Subcutaneous abdominal adipose tissue (tissue), 5 donors: ENCODE measurements around the gene NDUFS7.

Source experiments
- H3K27ac ChIP-seq: one replicate; pipeline ENCODE4 v1.7.0; 2013; ENCODE audit warnings: low read depth, mild to moderate bottlenecking, inconsistent platforms, low read length, moderate library complexity
- H3K27me3 ChIP-seq, 5 donors: one replicate each; pipeline ENCODE4 v1.7.0; 2013; ENCODE audit warnings: low read length in 5 of 5, inconsistent platforms in 1 of 5; ENCODE audit not compliant: control insufficient read depth in 5 of 5, insufficient read depth in 4 of 5
- H3K36me3 ChIP-seq, 5 donors: one replicate each; pipeline ENCODE4 v1.7.0; 2013; ENCODE audit warnings: low read length in 5 of 5; ENCODE audit not compliant: control insufficient read depth in 5 of 5, insufficient read depth in 5 of 5
- H3K4me1 ChIP-seq, 5 donors: one replicate each; pipeline ENCODE4 v1.7.0; 2013; ENCODE audit warnings: low read length in 5 of 5, mild to moderate bottlenecking in 3 of 5, moderate library complexity in 1 of 5; ENCODE audit not compliant: control insufficient read depth in 5 of 5, insufficient read depth in 5 of 5
- H3K4me3 ChIP-seq, 5 donors: one replicate each; pipeline ENCODE4 v1.7.0; 2013; ENCODE audit warnings: low read length in 5 of 5, low read depth in 1 of 5
- H3K9ac ChIP-seq, 5 donors: one replicate each; pipeline ENCODE4 v1.7.0; 2013; ENCODE audit warnings: low read length in 5 of 5, mild to moderate bottlenecking in 4 of 5, moderate library complexity in 3 of 5
- H3K9me3 ChIP-seq, 5 donors: one replicate each; pipeline ENCODE4 v1.7.0; 2013; ENCODE audit warnings: low read length in 5 of 5; ENCODE audit not compliant: control insufficient read depth in 5 of 5
- donor health status: healthy.
- donor health status: healthy.
- donor health status: healthy.
- donor health status: healthy.
- donor health status: healthy.

NDUFS7 gene

GRCh38 chr19:1364070-1364704, 19.5 kb upstream of the NDUFS7 start:
- Histone ChIP-seq H3K9me3 (no peaks in the 10 kb centered on the region), H3K4me1 (peaks cover 4 to 28% (median 26%) of the 10 kb centered on the region in 5 donors), H3K27me3 (no peaks in the 10 kb centered on the region), H3K4me3 (no peak overlapping the region), H3K27ac (no peak overlapping the region), H3K9ac (no peak overlapping the region), H3K36me3 (peaks cover 0 to 77% (median 67%) of the 10 kb centered on the region in 5 donors)

DNA sequence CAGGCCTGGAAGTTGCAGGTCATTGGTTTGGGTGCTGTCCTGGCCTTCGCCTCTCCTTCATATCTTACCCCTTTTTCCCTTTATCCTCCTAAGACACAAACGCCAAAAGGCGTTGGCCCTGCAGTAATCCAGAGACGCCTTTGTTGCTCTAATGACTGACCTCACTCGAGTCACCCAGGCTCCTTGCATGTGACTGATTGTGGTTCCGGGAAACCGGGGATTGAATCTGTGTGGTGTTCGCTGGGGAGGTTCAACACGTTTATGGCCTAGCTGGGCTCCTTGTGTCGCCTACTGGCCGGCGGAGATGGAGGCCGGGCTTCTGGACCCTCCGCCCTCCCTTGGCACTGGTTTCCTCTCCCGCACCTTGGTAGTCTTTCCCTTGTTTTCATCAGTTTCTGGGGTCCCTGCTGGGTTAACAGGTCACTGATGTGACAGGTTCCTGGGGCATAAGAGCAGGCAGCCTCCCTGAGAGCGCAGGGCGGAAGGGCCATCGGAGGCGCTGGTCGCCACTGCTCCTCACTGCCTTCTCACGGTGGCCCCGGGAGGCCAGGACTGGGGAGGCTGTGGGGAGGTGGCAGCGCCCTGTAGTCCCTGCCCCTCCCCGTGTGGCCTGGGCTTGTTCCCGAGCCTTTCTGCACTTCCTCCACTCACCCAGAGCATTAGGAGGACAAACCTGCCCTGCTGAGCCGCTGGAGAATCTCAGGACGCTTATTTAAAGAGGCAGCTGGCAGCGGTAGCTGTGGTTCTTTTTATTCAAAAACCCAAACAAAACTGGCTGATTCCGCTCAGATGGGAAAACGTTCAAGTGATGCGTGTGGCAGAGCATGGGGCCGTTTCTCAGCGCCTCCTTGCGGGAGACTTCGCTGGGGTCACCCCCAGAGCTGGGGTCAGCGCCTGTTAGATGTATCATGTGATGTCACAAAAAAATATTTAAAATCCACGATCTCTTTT, 18.1 kb upstream of the NDUFS7 start:
- Histone ChIP-seq H3K4me3 (no peak overlapping the region), H3K9me3 (no peaks in the 10 kb centered on the region), H3K9ac (no peak overlapping the region), H3K36me3 (peaks cover 0 to 79% (median 72%) of the 10 kb centered on the region in 5 donors), H3K27me3 (no peaks in the 10 kb centered on the region), H3K27ac (no peak overlapping the region), H3K4me1 (peaks cover 4 to 18% (median 16%) of the 10 kb centered on the region in 5 donors)

- Histone ChIP-seq H3K9me3 (no peaks in the 10 kb centered on the region), H3K27ac (no peak overlapping the region), H3K4me1 (peaks cover 4 to 11% (median 9%) of the 10 kb centered on the region in 5 donors), H3K27me3 (no peaks in the 10 kb centered on the region), H3K9ac (no peak overlapping the region), H3K4me3 (no peak overlapping the region), H3K36me3 (peaks cover 0 to 86% (median 75%) of the 10 kb centered on the region in 5 donors)
Measured at GRCh38 chr19:1366296-1366695, 17.4 kb upstream of the NDUFS7 start.

- Histone ChIP-seq H3K27ac (no peak overlapping the region), H3K9me3 (no peaks in the 10 kb centered on the region), H3K27me3 (no peaks in the 10 kb centered on the region), H3K9ac (peak overlapping the region in 1 of 5 donors; percentile 20), H3K4me3 (no peak overlapping the region), H3K4me1 (peaks cover 0 to 2% (median under 1%) of the 10 kb centered on the region in 5 donors), H3K36me3 (peaks cover 0 to 87% (median 74%) of the 10 kb centered on the region in 5 donors)
Measured at GRCh38 chr19:1366899-1367870, 16.5 kb upstream of the NDUFS7 start.

DNA sequence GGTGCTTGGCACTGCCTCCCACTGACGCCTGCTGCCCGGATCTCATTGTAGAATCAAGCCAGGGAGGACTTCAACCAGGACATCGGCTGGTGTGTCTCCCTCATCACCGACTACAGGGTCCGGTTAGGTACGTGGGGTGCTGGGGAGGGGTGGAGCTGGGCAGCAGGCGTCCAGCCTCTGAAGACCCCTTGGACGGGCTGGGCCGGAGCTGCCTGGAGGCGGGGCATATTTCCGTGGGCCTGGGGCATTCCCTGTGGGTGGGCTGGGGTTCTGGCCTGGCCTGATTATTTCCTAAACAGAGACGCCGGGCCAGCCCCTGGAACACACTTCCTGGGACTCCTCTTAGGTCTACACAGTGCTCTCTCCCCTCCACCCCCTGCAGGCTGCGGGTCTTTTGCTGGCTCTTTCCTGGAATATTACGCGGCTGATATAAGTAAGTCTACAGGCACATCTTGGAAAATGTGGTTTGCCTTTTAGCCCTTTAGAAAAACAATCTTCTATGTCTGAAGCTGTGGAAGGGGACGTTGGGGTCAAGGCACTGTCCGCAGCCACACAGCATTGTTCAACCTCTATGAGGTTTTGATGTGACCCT, 14.4 kb upstream of the NDUFS7 start:
- Histone ChIP-seq H3K4me3 (no peak overlapping the region), H3K27me3 (no peaks in the 10 kb centered on the region), H3K36me3 (peaks cover 0 to 84% (median 68%) of the 10 kb centered on the region in 5 donors), H3K4me1 (peaks cover 0 to 17% (median 13%) of the 10 kb centered on the region in 5 donors), H3K27ac (no peak overlapping the region), H3K9me3 (no peaks in the 10 kb centered on the region), H3K9ac (no peak overlapping the region)

- no peak overlapping the region for H3K4me3 ChIP-seq
- H3K36me3 ChIP-seq = peaks cover 0 to 77% (median 64%) of the 10 kb centered on the region in 5 donors
- no peaks in the 10 kb centered on the region for H3K27me3 ChIP-seq
- no peaks in the 10 kb centered on the region for H3K9me3 ChIP-seq
- no peak overlapping the region for H3K9ac ChIP-seq
- H3K27ac ChIP-seq = no peak overlapping the region
- H3K4me1 ChIP-seq = peaks cover 0 to 21% (median 13%) of the 10 kb centered on the region in 5 donors
Measured at GRCh38 chr19:1370579-1371361, 12.9 kb upstream of the NDUFS7 start.

- no peak overlapping the region for H3K4me3 ChIP-seq
- no peak overlapping the region for H3K9ac ChIP-seq
- no peaks in the 10 kb centered on the region for H3K9me3 ChIP-seq
- H3K27me3 ChIP-seq = no peaks in the 10 kb centered on the region
- H3K4me1 ChIP-seq = peaks cover 0 to 31% (median 22%) of the 10 kb centered on the region in 5 donors
- H3K36me3 ChIP-seq = peaks cover 0 to 71% (median 51%) of the 10 kb centered on the region in 5 donors
- H3K27ac ChIP-seq = peak overlapping the region; percentile 57
Measured at GRCh38 chr19:1373042-1373533, 10.6 kb upstream of the NDUFS7 start.

DNA sequence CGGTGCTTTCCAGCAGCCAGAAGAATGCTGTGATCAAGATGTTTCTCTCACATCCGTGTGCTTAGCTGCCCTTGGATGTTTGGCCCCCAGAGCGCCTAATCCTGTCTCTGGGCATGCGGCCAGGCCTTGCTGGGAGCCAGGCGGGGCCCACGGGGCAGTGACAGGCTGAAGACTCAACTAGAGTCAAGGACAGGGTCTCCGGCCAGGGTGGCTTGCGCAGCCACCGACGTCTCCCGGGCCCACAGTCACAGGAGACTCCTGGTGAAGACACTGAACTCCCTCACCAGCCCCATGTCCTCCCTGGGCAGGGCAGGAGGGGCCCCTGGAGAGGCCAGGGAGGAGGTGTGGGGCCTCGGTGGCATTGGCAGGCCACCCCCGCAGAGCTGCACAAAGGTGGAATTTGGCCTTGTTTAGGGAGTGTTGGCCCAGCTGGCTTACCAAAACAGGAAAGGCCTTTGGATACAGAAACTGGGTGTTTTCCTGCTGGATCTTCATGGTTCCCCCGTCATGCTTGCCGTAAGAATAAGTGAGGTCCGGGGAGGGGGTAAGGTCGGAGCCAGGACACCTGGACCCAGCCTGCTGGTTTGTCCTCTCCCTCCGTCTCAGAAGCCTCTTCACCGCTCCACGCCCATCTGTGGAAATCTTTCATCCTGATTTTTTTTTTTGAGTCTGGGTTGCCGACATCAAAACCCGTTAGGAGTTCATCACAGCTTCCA, 10.0 kb upstream of the NDUFS7 start:
- Histone ChIP-seq H3K4me1 (peaks cover 0 to 36% (median 29%) of the 10 kb centered on the region in 5 donors), H3K9me3 (no peaks in the 10 kb centered on the region), H3K27ac (peak overlapping the region; percentile 57), H3K9ac (peak overlapping the region in 1 of 5 donors; percentile 47), H3K36me3 (peaks cover 0 to 69% (median 49%) of the 10 kb centered on the region in 5 donors), H3K4me3 (no peak overlapping the region), H3K27me3 (no peaks in the 10 kb centered on the region)
